MM.1S (cell line): ENCODE measurements around the gene DPH6.

ENCODE experiments used
- DNase-seq: peaks from one replicate; pipeline ENCODE4 v3.0.0-alpha.2; 2015
- H2AFZ ChIP-seq: fragments of 300-600 bp; sonication (generic); 2 replicates; pipeline ENCODE4 v1.6.0; 2016; ENCODE audit warnings: antibody characterized with exemption, low read length
- H3F3A ChIP-seq: fragments of 300-600 bp; sonication (generic); 2 replicates; pipeline ENCODE4 v1.6.1; 2016; ENCODE audit warnings: mild to moderate bottlenecking, antibody characterized with exemption, low read length, moderate library complexity, mixed read lengths; ENCODE audit not compliant: insufficient read depth
- H3K27ac ChIP-seq: fragments of 300-600 bp; sonication (generic); 2 replicates; pipeline ENCODE4 v1.5.1; 2016; ENCODE audit warnings: mild to moderate bottlenecking, low read length
- H3K27me3 ChIP-seq: fragments of 300-600 bp; sonication (generic); replicated peaks from 2 replicates; pipeline ENCODE4 v1.6.0; 2016; ENCODE audit warnings: low read length; ENCODE audit not compliant: insufficient read depth
- H3K36me3 ChIP-seq: fragments of 300-600 bp; sonication (generic); replicated peaks from 2 replicates; pipeline ENCODE4 v1.6.1; 2016; ENCODE audit warnings: mild to moderate bottlenecking, low read length, mixed read lengths; ENCODE audit not compliant: insufficient read depth
- H3K4me1 ChIP-seq: fragments of 300-600 bp; sonication (generic); 2 replicates; pipeline ENCODE4 v1.6.1; 2016; ENCODE audit warnings: low read length, mixed read lengths
- H3K4me2 ChIP-seq: fragments of 300-600 bp; sonication (generic); 2 replicates; pipeline ENCODE4 v1.6.0; 2016; ENCODE audit warnings: low read depth, low read length
- H3K4me3 ChIP-seq: fragments of 300-600 bp; sonication (generic); 2 replicates; pipeline ENCODE4 v1.5.1; 2016; ENCODE audit warnings: low read length, mixed read lengths
- H3K79me2 ChIP-seq: fragments of 300-600 bp; sonication (generic); 2 replicates; pipeline ENCODE4 v1.6.1; 2016; ENCODE audit warnings: mixed run types, low read length, mixed read lengths
- H3K9ac ChIP-seq: fragments of 300-600 bp; sonication (generic); 2 replicates; pipeline ENCODE4 v1.6.1; 2016; ENCODE audit warnings: low read length, mixed read lengths
- H3K9me2 ChIP-seq: fragments of 300-600 bp; sonication (generic); replicated peaks from 2 replicates; pipeline ENCODE4 v1.6.1; 2016; ENCODE audit warnings: mild to moderate bottlenecking, low read length, mixed read lengths; ENCODE audit not compliant: insufficient read depth
- H3K9me3 ChIP-seq: fragments of 300-600 bp; sonication (generic); replicated peaks from 2 replicates; pipeline ENCODE4 v1.6.1; 2016; ENCODE audit warnings: mild to moderate bottlenecking, low read length, mixed read lengths; ENCODE audit not compliant: insufficient read depth
- H4K20me1 ChIP-seq: fragments of 300-600 bp; sonication (generic); 2 replicates; pipeline ENCODE4 v1.6.1; 2016; ENCODE audit warnings: mild to moderate bottlenecking, low read length, moderate library complexity, mixed read lengths; ENCODE audit not compliant: insufficient read depth
- CTCF ChIP-seq: fragments of 300-600 bp; sonication (generic); IDR thresholded peaks from 2 replicates; pipeline ENCODE4 v1.5.1; 2016; ENCODE audit warnings: antibody characterized with exemption, low read length, mixed read lengths
- EZH2 ChIP-seq: fragments of 300-600 bp; sonication (generic); optimal IDR thresholded peaks from 2 replicates; pipeline ENCODE3; 2017; ENCODE audit warnings: low read depth, mild to moderate bottlenecking, antibody characterized with exemption, low read length, mixed read lengths
- EZH2phosphoT487 ChIP-seq: fragments of 300-600 bp; sonication (generic); IDR thresholded peaks from 2 replicates; pipeline ENCODE4 v1.6.1; 2018; ENCODE audit warnings: antibody characterized with exemption, low read length

DPH6 gene

GRCh38 chr15:35505141-35505540 lies 40.8 kb downstream of the DPH6 start:
- H3K9ac ChIP-seq = no peak overlapping the region
- no peak overlapping the region for H3K4me2 ChIP-seq
- H4K20me1 ChIP-seq = no peaks in the 10 kb centered on the region
- no peak for TF ChIP-seq CTCF
- TF ChIP-seq EZH2 = no peak
- no peak for TF ChIP-seq EZH2phosphoT487
- H3K36me3 ChIP-seq = no peaks in the 10 kb centered on the region
- H3K27ac ChIP-seq = no peak overlapping the region
- no peaks in the 10 kb centered on the region for H3F3A ChIP-seq
- DNase-seq = no peak
- H3K4me3 ChIP-seq = no peak overlapping the region
- H2AFZ ChIP-seq = no peak overlapping the region
- no peaks in the 10 kb centered on the region for H3K9me2 ChIP-seq
- no peaks in the 10 kb centered on the region for H3K9me3 ChIP-seq
- no peaks in the 10 kb centered on the region for H3K4me1 ChIP-seq
- H3K27me3 ChIP-seq = no peaks in the 10 kb centered on the region
- no peaks in the 10 kb centered on the region for H3K79me2 ChIP-seq

GRCh38 chr15:35499723-35500122 lies 46.2 kb downstream of the DPH6 start:
- no peak for DNase-seq
- Histone ChIP-seq H3K9ac (no peak overlapping the region), H3K79me2 (no peaks in the 10 kb centered on the region), H3K36me3 (no peaks in the 10 kb centered on the region), H4K20me1 (no peaks in the 10 kb centered on the region), H3K4me1 (no peaks in the 10 kb centered on the region), H2AFZ (no peak overlapping the region), H3K9me3 (no peaks in the 10 kb centered on the region), H3K4me3 (no peak overlapping the region), H3F3A (no peaks in the 10 kb centered on the region), H3K4me2 (no peak overlapping the region), H3K27me3 (no peaks in the 10 kb centered on the region), H3K9me2 (no peaks in the 10 kb centered on the region), H3K27ac (no peak overlapping the region)
- TF ChIP-seq EZH2 = no peak
- TF ChIP-seq EZH2phosphoT487 = no peak
- no peak for TF ChIP-seq CTCF

- no peak overlapping the region for H3K4me3 ChIP-seq
- no peak overlapping the region for H3K9ac ChIP-seq
- H3K79me2 ChIP-seq = no peaks in the 10 kb centered on the region
- no peaks in the 10 kb centered on the region for H3K9me2 ChIP-seq
- no peaks in the 10 kb centered on the region for H3K4me1 ChIP-seq
- no peak overlapping the region for H3K4me2 ChIP-seq
- peak; percentile 21 for DNase-seq
- no peaks in the 10 kb centered on the region for H3F3A ChIP-seq
- no peaks in the 10 kb centered on the region for H3K27me3 ChIP-seq
- no peaks in the 10 kb centered on the region for H3K36me3 ChIP-seq
- H4K20me1 ChIP-seq = no peaks in the 10 kb centered on the region
- H3K27ac ChIP-seq = no peak overlapping the region
- TF ChIP-seq EZH2 (no peak), EZH2phosphoT487 (no peak), CTCF (no peak)
- no peak overlapping the region for H2AFZ ChIP-seq
- H3K9me3 ChIP-seq = no peaks in the 10 kb centered on the region
Observed at GRCh38 chr15:35496585-35496984, 49.4 kb downstream of the DPH6 start.
